HG02884 (cell line): ENCODE results near the gene SPOPL.
"Not testable (repeated sequence)": the region's sequence is repeated elsewhere in the genome, so short reads cannot be mapped to it uniquely, and the experiment has no call there.

Experiments used
- ATAC-seq: cut with Tn5 transposase; IDR thresholded peaks from one replicate; pipeline ENCODE4 v1.9.1; 2021; ENCODE audit warnings: mild to moderate bottlenecking, moderate library complexity; ENCODE audit not compliant: unreplicated experiment

The SPOPL gene

GRCh38 chr2:138522556-138522955, 21.0 kb downstream of the SPOPL start:
- peak; percentile 77 for ATAC-seq

GRCh38 chr2:138523018-138523672, 21.6 kb downstream of the SPOPL start:
- peak; percentile 64 for ATAC-seq

DNA sequence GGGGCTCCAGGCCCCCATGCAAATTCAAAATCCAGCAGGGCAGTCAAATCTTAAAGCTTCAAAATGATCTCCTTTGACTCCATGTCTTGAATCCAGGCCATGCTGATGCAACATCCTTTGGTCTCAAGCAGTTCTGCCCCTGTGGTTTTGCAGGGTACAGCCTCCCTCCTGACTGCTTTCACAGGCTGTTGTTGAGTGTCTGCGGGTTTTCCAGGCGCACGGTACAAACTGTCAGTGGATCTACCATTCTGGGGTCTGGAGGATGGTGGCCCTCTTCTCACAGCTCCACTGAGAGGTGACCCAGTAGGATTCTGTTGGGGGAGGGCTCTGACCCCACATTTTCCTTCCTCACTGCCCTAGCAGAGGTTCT, 22.1 kb downstream of the SPOPL start:
- not testable (repeated sequence) for ATAC-seq

- not testable (repeated sequence) for ATAC-seq
Measured at GRCh38 chr2:138524353-138524752, 22.8 kb downstream of the SPOPL start.

GRCh38 chr2:138531913-138532312, 30.3 kb downstream of the SPOPL start:
- no peak for ATAC-seq

- no peak for ATAC-seq
Measured at GRCh38 chr2:138534791-138535190, 33.2 kb downstream of the SPOPL start.

DNA sequence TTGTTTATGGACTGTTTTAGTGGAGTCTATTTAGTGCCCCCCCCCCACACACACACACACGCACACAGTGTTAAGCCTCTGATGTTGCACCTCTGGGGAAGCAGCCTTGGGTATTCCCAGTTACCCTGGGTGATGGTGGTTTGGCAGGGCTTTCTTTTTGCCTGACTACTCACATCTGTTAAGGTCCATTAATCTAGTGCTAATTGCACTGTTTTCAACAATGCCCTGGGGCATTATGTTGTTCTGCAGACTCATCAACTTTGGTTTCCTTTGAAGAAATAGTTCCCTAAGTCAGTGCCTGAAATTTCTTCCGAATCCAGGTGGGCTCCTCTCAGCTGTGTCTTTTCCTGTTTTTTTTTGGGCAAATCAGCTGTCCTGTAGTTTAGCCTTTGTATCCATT, 34.7 kb downstream of the SPOPL start:
- peak; percentile 78 for ATAC-seq

DNA sequence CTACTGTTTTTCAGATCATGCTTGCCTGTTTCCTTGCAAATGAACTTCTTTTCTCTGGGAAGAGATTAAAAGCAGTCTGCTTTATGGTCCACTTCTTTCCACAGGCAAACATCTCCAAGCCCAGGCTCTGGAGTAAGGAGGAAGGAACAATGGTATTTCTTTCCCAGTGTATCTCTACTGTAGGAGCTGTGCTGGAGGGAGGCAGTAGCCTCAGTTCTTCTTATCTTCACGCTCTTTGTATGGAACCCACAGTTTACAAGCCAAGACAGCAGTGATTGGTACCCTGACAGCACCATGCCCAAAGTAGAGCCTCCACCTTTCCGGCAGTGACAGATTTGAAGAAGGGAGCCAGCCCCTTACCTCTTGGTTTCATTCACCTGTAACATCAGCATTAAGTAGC, 35.2 kb downstream of the SPOPL start:
- ATAC-seq = no peak

GRCh38 chr2:138537170-138537915, 35.8 kb downstream of the SPOPL start:
- ATAC-seq = no peak

DNA sequence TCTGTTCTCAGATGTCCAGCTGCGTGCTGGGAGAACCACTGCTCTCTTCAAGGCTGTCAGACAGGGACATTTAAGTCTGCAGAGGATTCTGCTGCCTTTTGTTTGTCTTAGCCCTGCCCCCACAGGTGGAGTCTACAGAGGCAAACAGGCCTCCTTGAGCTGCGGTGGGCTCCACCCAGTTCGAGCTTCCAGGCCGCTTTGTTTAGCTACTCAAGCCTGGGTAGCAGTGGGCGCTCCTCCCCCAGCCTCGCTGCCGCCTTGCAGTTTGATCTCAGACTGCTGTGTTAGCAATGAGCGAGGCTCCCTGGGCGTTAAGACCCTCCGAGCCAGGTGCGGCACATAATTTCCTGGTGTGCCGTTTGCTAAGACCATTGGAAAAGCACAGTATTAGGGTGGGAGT, 42.6 kb downstream of the SPOPL start:
- not testable (repeated sequence) for ATAC-seq

DNA sequence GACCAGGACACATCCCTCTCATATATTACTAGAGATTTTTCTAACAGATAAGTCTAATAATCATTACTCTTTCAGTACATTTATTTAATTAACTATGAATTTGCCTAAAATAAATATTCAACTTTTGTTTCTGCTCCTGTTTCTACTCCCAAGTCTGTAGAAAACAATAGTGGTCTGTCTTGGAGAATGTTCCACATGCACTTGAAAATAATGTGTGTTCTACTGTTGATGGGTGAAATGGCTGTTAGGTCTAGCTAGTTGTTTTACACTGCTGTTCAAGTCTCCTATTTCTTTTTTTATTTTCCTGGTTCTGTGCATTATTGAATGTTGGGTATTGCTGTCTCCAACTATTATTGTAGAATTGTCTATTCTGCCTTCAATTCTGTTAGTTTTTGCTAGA, 47.2 kb downstream of the SPOPL start:
- ATAC-seq = no peak

DNA sequence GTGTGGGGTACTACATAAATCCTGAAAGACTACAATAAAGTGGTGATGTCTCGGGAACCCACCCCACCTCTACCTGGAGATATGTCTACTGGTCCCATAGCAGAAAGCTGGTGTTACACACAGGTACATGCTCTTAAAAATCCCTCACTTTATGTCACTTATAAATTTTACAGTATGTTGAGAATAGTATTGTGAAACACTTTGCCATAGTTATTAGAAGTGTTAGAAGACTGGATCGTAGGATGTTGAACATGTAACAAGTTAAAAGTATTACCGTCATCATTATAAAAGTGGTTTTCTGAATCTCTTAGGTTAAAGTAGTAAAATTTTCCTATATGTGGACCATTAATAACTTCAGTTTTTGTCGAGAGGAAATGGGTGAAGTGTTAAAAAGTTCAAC, 48.6 kb downstream of the SPOPL start:
- no peak for ATAC-seq

GRCh38 chr2:138550670-138551287, 49.2 kb downstream of the SPOPL start:
- no peak for ATAC-seq

- no peak for ATAC-seq
Measured at GRCh38 chr2:138554123-138554522, 52.6 kb downstream of the SPOPL start.

DNA sequence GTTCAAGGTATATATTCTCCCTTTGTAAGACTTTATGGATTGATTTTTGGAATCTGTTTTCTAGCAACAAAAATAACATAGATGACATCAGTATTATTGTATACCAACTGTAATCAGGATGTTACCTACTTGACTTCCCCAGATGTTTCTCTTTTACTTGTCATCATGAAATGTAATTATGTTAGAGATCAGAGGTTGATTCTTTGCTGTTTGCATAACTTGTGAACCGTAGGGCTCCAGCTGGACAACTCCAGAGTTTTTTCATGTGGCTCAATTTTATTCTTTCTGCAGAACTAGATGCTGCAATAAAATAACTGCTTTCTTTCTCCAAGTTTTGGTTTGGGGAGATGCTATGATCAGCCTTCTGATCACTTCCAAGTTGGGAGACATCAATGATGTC, 58.1 kb downstream of the SPOPL start:
- ATAC-seq = no peak

DNA sequence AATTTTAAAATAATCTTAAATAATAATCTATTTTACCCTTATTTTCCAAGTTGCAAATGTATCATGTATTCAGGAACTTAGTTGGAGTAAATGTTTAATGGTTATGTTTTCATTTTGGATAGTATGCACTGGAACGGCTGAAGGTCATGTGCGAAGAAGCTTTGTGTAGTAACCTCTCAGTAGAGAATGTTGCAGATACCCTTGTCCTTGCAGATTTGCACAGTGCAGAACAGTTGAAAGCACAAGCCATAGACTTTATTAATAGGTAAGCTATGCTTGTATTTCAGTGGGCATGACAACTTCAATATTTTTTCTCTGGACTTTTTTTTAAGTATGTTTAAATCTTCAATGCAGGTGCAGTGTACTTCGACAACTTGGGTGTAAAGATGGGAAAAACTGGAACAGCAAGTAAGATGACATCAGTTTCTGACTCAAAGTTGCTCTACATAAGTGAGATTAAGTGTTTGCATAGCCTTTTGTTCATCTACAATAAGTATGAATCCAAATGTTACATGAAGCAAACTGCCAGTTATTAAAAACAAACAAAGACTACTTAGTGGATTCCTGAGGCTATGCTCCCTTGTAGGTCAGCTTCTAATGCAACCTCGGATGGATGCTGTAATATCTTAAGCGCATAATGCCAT, 63.1 kb downstream of the SPOPL start:
- ATAC-seq = no peak

- ATAC-seq = no peak
Measured at GRCh38 chr2:138565230-138565598, 63.6 kb downstream of the SPOPL start.

- no peak for ATAC-seq
Measured at GRCh38 chr2:138572318-138572717, 70.7 kb downstream of the SPOPL start.

DNA sequence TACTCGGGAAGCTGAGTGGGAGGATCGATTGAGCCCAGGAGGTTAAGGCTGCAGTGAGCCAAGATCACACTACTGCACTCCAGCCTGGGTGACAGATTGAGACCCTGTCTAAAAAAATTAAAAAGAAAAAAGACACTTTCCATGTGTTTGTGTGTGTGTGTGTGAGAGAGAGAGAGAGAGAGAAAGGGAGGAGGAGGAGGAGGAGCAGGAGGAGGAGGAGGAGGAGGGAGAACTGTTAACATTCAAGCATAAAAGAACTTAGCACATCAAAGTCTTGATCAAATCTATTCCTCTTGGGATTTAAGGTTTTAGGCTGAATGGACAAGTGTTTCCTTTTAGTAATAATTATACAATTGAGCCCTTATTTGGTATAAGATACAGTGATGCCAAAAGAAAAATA, 75.5 kb downstream of the SPOPL start:
- ATAC-seq = no peak

DNA sequence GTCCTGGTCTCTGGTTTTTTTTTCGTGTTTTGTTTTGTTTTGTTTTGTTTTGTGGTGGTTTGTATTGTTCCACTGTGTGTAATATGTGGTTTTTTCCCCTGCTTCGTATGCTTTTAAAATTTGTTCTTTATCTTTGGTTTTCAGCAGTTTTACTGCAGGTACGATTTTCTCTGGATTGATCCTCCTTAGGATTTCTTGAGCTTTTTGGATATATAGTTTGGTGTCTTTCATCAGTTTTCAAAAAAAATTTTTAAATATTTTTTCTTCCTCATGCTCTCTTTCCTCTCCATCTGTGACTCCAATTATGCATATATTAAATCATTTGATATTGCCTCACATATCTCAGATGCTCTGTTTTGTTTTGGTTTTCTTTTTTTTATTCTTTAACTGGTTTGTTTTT, 78.0 kb downstream of the SPOPL start:
- no peak for ATAC-seq

- ATAC-seq = no peak
Measured at GRCh38 chr2:138581909-138582308, 80.3 kb downstream of the SPOPL start.

DNA sequence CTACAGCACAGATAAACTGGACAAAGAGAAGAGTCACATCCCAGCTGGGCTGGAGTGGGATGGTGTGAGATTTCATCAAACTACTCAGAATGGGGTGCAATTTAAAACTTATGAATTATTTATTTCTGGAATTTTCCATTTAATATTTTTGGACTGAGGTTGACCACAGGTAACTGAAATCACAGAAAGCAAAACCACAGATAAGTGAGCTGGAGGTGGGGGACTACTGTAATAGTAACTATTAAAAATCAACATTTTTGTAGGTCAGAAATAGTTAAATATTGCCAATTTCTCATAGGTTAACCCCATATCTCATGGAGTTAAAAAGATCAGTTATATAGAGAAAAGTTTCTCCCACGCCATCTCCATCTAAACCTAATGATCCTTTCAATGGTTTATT, 88.1 kb downstream of the SPOPL start:
- ATAC-seq = no peak
